ENCODE results near the gene MMP15. TPM values are rescaled to one million over a fixed set of nuclear protein-coding genes. Genes with fewer than 3 reads are reported as not detected.

Gene MMP15
- polyA plus RNA-seq, 1 of the 3 experiments (the other 2 are of a cell fraction) = 3.1 TPM

DNA sequence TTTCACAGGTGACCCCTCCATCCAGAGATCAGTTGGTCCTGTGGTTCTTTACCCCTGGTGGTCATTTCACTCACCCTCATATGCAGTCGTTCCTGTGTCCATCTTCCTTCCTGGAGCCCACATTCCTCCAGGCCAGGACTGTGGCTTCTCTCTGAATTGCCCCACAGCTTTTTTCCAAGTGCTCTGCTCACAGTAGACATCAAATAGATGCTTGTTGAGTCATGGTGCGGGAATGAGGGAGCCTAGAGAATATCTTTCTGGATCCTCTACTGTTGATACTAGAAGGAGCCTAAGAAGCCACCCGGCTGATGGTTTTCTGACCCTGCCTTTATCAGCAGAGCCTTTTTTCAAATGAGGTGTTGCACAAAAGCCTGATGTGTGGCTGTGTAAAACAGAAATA is 13.9 kb upstream of the MMP15 start:
- H2AFZ ChIP-seq (ENCODE audit: low read depth) = no peak overlapping the region
- H3K4me2 ChIP-seq = no peak overlapping the region
- peaks cover 0 to 11% of the 10 kb centered on the region in 2 experiments; a peak in 2 of 4 replicates for H3K4me1 ChIP-seq (ENCODE audit: control insufficient read depth in 1 of 2, insufficient read depth in 2 of 2, low read depth in 1 of 2, low read length in 1 of 2)
- H3K9me2 ChIP-seq = no peaks in the 10 kb centered on the region
- H3K9me3 ChIP-seq = no peaks in the 10 kb centered on the region
- H3K4me3 ChIP-seq (ENCODE audit: low read depth in 2 of 2, low read length in 1 of 2) = no peak overlapping the region
- no peak for DNase-seq
- ChIA-PET CTCF (interaction anchor here (1.4 to 1.9 kb wide), 4 partner anchors 21 to 116 kb away, joined by 4 to 10 read pairs (median 6); no protein-coding TSS in a partner anchor), POLR2A (no interaction called here)
- H3K79me2 ChIP-seq (ENCODE audit: insufficient read depth) = peaks cover 27% of the 10 kb centered on the region; the same call in 1 of the 2 replicates
- no peak overlapping the region for H3K9ac ChIP-seq
- peaks cover 14 to 30% of the 10 kb centered on the region in 2 experiments for H3K36me3 ChIP-seq (replicated peaks in 1 of 2; ENCODE audit: control insufficient read depth in 1 of 2, insufficient read depth in 2 of 2, low read length in 1 of 2)
- no peaks in the 10 kb centered on the region for H3K27me3 ChIP-seq (ENCODE audit: insufficient read depth)
- TF ChIP-seq FOXJ3 (CRISPR knock-in tag; IDR thresholded peaks at IDR 0.05) (no peak), FOSL2 (IDR thresholded peaks at IDR 0.05; ENCODE audit: borderline replicate concordance, low read depth) (peak; percentile 28; the same call in 1 of the 2 replicates), JUND (IDR thresholded peaks at IDR 0.05) (peak; percentile 53)
- H3K27ac ChIP-seq (ENCODE audit: low read depth in 2 of 2, low read length in 1 of 2) = no peak overlapping the region; a peak in 1 of 4 replicates
- H4K20me1 ChIP-seq (ENCODE audit: insufficient read depth) = no peaks in the 10 kb centered on the region
- no peaks in the 10 kb centered on the region for H3F3A ChIP-seq (replicated peaks; ENCODE audit: insufficient read depth)
- WGBS (ENCODE audit: low lambda C conversion rate) = 64% methylated on average over 3 of the region's 3 CpGs

DNA sequence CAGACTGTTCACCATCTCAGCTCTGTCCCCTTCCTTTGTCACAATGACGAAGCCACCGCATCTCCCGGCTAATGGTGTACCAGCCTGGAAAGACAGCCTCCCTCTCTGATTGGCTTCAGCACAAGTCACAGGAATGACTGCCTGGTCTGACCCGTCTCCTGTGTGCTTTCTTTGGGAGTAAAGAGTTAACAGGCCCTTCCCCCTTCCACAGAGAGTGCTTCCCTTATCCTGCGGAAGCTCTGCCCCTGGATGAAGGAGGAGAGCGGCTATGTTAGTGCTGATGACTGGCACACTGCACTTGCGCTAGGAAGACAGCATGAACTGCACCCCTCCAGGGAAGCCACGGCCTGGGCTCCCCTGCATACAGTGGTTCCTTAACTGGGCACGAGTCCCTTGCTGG is 13.1 kb upstream of the MMP15 start:
- WGBS (ENCODE audit: low lambda C conversion rate) = 97% methylated on average over 6 of the region's 9 CpGs
- Histone ChIP-seq H4K20me1 (ENCODE audit: insufficient read depth) (no peaks in the 10 kb centered on the region), H3K4me3 (ENCODE audit: low read depth in 2 of 2, low read length in 1 of 2) (no peak overlapping the region), H3K27ac (ENCODE audit: low read depth in 2 of 2, low read length in 1 of 2) (no peak overlapping the region), H3K27me3 (ENCODE audit: insufficient read depth) (no peaks in the 10 kb centered on the region), H2AFZ (ENCODE audit: low read depth) (no peak overlapping the region), H3K79me2 (ENCODE audit: insufficient read depth) (peaks cover 19% of the 10 kb centered on the region; the same call in 1 of the 2 replicates), H3K36me3 (replicated peaks in 1 of 2; ENCODE audit: control insufficient read depth in 1 of 2, insufficient read depth in 2 of 2, low read length in 1 of 2) (peaks cover 13 to 30% of the 10 kb centered on the region in 2 experiments), H3K9me3 (no peaks in the 10 kb centered on the region), H3K4me2 (no peak overlapping the region), H3K9ac (no peak overlapping the region), H3F3A (replicated peaks; ENCODE audit: insufficient read depth) (no peaks in the 10 kb centered on the region), H3K9me2 (no peaks in the 10 kb centered on the region), H3K4me1 (ENCODE audit: control insufficient read depth in 1 of 2, insufficient read depth in 2 of 2, low read depth in 1 of 2, low read length in 1 of 2) (peaks cover 0 to 11% of the 10 kb centered on the region in 2 experiments; a peak in 2 of 4 replicates)
- ChIA-PET POLR2A (no interaction called here), CTCF (interaction anchor here (1.0 to 8.5 kb wide), 5 partner anchors 11 to 114 kb away, joined by 3 to 80 read pairs (median 11); partner anchors contain the start of gene USB1)
- no peak for DNase-seq
- TF ChIP-seq RAD21 (IDR thresholded peaks at IDR 0.05; ENCODE audit: low read length) (no peak), ELF1 (IDR thresholded peaks at IDR 0.05) (no peak), CHD2 (IDR thresholded peaks at IDR 0.05; ENCODE audit: low read length, partially characterized antibody) (no peak), NFIC (IDR thresholded peaks at IDR 0.05; ENCODE audit: borderline replicate concordance) (no peak), EZH2phosphoT487 (IDR thresholded peaks at IDR 0.05; ENCODE audit: borderline replicate concordance, low read depth) (no peak), SIN3A (IDR thresholded peaks at IDR 0.05; ENCODE audit: borderline replicate concordance, low read depth, low read length) (no peak), TEAD4 (IDR thresholded peaks at IDR 0.05; ENCODE audit: borderline replicate concordance, insufficient read depth) (no peak), ZBTB33 (IDR thresholded peaks at IDR 0.05; ENCODE audit: borderline replicate concordance, low read depth) (no peak), RCOR1 (IDR thresholded peaks at IDR 0.05; ENCODE audit: low read length) (no peak), TCF12 (IDR thresholded peaks at IDR 0.05) (no peak), IRF3 (IDR thresholded peaks at IDR 0.05; ENCODE audit: low read depth, low read length) (no peak), SMC3 (IDR thresholded peaks at IDR 0.05; ENCODE audit: low read depth, low read length) (no peak), FOXM1 (IDR thresholded peaks at IDR 0.05; ENCODE audit: low read depth) (no peak), RXRA (IDR thresholded peaks at IDR 0.05; ENCODE audit: borderline replicate concordance, low read depth) (no peak), JUND (IDR thresholded peaks at IDR 0.05) (no peak), TAF1 (IDR thresholded peaks at IDR 0.05; ENCODE audit: borderline replicate concordance, low read depth, low read length) (no peak)
- TF ChIP-seq, protein P1, sequence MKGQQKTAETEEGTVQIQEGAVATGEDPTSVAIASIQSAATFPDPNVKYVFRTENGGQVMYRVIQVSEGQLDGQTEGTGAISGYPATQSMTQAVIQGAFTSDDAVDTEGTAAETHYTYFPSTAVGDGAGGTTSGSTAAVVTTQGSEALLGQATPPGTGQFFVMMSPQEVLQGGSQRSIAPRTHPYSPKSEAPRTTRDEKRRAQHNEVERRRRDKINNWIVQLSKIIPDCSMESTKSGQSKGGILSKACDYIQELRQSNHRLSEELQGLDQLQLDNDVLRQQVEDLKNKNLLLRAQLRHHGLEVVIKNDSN (IDR thresholded peaks at IDR 0.05; ENCODE audit: borderline replicate concordance, low read depth) = no peak
